CD4-positive, alpha-beta T cell treated with Interferon gamma for 1 hour (primary cell): ENCODE results near the gene TRIP13.
A peak's percentile ranks its signal among the peaks of the same experiment; 100 is the strongest.

Source experiments
- DNase-seq: peaks from one replicate; pipeline ENCODE4 v3.0.0-alpha.2; 2020

The TRIP13 gene

DNA sequence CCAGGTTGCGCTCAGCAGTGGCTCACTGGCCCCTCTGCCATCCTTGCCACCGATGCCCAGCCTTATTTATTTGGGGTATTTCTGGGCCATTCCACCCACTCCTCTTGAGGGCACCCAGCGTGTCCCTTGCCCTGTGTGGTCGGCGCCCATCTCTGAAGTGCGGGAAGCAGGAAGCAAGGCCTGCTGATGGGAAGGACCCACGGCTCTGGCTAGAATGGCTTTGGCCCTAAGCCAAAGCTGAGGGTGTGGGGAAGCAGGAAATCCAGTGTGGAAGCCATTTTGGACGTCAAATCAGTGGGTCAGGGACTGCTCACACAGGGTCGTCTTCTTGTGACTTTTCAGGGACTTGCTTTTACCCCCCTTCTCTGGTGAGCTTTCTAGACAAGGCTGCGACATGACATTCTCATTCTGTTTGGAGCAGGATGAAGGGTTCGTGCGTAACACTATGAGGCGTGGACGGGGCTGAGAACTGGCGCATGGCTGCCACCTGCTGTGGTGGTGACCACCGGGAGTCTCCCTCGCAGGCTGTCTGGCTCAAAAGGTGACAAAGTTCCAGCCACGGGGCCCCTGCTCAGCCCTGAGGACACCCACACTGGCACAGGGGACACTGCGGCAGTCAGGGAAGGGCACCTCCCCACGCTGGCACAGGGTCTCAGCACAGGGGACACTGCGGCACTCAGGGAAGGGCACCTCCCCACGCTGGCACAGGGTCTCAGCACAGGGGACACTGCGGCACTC is 65.2 kb downstream of the TRIP13 start:
- DNase-seq, result no peak

DNA sequence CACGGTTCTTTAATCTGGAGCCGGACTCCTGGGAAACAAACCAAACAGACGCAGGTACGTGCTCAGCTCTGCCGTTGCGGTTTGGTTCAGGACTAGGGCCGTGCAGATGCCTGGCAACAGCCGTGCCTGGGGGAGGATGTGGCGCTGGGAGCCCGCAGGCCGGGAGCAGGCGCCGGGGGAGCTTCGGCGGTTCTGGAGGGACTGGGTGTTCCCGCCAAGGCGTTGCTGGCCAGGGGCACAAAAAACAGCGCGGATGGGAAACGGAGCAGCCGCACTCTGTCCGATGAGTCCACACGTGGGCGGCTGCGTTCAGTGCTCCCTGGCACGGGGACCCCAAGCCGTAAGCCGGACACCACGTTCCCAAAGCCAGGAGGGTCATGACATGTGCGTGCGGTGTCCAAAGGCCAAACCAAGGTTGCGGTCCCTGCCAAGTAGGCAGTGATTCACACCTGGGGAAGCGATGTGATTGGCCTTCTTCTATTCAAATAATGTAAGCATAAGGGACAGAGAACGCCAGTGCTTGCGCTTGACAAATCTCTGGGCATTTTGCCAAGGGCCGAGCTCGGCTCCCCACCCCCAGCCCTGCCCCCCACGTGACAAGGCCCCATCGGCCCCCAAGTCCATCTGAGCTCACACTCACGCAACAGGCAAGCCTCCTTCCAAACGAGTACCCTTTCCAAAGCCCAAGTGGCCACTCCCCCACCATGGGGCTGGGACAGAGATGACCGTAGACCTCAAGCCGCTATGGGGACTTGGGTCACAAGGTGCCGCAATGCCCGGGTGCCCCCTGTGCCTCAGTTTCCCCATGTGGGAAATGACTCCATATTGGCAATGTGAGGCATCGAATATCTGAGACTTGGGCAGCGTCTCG is 66.3 kb downstream of the TRIP13 start:
- DNase-seq, result no peak

DNA sequence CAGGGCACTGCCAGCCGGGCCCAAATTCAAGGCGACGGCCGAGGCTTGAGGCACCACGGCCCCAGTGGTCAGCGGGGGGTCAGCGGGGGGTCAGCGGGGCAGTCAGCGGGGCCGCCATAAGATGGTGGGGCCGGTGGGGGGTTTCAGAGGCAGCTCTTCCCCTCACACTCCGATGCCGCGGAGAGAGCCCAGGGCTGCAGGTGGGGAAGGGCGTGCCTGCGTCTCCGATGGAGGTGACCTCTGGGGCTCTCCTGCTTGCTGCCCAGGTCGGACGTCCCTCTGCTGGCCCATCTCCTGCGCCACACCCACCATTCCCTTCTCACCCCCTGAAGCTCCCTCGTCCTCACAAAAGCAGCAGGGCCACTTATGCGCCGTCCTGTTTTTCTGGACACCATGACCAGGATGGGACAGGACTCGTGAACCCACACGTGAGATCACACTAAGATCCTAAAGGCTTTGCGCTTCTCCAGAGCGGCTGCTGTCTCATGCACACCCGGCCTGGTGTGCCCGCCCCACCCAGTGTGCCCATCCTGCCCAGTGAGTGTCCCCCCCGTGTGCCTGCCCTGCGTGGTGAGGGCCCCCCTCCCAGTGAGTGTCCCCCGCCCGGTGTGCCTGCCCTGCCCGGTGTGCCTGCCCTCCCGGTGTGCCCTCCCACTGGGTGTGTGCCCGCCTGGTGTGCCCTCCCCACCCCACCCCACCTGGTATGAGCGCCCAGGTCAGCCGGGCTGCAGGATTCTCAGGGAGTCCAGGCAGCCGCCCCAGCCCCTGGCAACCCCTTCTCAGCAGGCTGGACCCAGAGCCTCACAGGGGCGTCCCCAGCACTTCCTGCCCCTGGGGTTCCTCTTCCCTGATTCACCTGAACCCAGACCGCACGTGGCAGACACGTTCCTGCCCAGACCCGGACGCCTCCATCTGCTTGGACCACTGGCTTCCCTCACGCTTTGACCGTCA is 67.2 kb downstream of the TRIP13 start:
- no peak for DNase-seq

DNA sequence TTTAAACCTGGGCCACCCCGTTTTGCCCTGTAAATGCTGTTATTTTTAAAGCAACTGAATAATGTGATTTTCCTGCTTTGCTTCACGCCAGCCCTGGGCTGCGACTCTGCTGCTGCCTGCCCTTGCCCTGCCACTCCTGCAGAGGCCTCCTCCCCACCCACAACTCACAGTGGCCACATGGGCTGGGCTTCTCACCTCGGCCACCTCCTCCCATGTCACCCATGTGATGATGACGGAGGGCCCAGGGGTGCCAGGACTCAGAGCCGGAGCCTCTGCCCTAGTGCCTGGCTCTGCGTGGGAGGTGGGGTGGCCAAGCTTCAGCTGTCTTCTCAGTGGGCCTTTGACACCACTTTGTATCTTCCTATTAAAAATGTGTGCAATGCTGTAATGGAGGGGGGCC is 67.9 kb downstream of the TRIP13 start:
- DNase-seq, result no peak

DNA sequence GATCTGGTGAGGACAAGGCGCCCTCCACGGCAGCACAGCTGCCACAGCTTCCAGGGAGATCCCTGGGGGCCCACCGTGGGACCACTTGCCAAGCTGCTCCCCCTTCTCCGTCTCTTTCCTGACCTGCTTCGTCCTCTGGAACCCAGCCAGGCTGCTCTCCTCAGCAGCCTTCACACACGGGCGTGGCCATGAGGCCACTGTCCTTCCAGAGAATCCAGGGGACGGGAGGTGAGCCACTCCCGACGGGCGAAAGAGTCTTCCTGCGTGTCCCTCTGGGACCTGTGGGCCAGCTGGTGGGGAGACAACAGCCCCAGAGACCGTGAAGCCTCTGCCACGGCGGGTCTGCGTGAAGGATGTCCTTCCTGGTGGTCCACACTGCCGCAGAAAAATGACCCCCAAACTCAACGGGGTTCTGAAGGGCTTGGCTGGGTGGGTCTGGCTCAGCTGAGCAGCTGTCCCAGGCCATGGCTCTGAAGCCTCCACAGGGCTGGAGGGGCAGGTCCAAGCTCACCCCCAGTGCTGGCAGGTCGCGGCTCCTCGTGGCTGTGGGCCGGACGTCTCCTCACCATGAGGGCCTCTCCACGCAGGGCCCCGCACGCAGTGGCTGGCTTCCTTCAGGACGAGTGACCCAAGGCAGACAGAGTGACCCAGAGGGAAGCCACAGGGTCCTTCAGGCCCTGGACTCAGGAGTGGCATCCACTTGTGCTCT is 68.5 kb downstream of the TRIP13 start:
- no peak for DNase-seq

DNA sequence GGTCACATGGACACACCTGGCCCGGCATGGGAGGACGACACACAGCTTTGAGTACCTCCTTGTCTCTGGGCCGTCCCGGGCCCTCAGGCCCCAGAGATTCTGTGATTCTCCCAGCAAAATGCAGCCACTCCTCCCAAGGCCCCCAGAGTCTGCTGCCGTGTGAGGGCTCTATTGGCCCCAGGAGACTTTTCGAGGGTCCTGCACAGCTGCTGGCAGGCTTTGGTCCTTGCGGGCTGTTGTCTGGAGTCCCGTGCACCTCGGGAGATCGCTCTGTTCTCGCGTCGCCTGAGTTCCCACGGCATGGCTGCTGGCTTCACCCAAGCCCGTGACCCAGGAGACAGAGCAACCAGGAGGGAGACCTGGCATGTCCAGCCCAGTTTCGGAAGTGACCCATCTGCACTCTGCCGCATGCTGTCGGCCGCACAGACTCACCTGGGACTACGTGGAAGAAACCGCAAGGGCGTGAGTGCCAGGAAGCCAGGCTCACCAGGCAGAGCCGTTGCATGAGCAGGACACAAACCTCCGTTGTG is 69.1 kb downstream of the TRIP13 start:
- no peak for DNase-seq

DNA sequence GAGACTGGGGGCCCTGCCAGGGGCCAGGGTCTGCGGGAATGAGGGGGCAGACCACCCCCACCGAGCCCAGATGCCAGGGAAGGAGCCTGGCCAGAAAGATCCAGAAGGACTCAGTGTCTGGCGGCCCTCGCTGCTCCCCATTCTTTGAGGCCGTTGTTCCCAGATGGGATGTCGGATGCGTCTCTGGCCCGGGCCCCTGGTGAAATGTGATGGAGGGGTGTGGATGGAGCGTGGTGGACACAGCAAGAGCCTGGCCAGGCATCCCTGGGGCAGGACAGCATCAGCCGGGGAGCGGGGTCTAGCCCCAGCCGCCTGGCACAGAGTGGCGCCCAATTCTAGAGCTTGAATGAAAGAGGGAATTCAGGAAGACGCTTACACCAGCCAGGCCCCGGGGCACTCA is 69.7 kb downstream of the TRIP13 start:
- no peak for DNase-seq

DNA sequence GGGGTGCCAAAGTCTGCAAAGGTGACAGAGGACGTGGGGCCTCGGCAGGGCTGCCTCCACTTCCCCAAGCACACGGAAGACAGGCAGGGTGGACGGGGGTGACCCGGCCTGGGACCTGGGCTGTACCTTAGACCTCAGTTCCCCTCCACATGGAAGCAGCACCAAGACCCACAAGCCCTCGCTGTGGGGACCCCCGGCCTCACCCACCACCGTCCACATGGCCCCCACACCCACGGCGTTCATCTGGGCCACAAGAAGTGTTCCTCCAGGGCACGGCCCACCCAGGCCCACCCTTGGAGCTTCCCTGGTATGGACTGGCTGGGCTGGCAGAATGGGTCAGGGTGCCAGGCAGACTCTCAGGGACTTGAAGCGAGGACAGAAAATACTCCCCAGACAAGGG is 70.1 kb downstream of the TRIP13 start:
- DNase-seq, result no peak

DNA sequence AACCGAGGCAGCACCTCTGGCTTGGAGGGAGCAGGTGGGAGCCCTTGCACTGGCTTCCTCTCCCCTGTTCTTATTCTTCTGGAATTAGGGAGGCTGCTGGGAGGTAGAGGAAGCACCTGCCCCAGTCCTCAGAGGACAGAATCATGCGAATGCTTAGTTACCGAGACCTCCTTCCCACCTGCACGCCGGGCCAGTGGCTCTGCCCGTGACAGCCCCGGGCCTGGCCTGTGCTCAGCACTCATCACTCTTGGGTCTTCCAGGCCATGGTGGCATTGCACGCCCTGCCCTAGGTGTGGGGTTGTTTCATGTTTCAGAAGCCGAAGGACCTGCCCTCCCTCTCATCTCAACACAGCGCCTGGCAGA is 70.6 kb downstream of the TRIP13 start:
- no peak for DNase-seq

DNA sequence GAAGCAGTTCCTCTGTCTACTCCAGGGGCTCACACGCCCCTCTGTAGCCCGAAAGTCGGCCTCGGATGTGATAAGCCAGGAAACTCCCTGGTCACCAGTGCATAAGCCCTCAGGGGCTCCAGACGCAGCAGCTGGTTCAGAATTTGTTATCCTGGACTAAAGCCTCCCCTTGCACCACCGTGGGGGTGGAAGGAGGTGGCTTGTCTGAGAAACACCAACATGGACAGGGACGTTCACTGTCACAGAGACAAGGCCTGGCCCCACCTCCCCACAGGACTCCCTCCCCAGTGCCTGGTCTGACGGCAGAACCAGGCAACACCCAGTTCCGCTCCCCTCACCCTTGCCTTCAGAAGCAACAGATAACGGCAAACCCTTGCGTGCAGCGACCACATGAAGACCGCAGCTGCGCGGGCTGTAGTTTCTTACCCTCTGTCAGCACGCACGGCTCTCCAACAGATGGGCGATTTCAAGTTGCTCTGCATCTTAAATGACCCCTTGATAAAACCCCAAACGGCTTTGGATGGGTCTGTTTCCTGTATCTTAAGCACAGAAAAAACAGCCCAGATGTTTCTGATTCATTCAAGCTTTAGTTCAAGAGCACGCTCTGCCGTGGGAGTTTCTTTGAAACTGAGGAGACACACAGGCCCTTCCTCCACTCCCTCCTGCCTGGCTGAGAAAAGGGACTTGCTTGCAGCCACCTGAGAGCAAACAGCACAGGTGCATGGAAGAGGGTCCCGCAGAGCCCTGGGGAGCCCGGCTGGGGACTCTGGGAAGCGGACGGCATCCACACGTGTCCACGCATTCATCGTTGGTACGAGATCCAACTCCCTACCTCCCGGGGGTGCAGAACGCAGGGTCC is 71.2 kb downstream of the TRIP13 start:
- DNase-seq, result peak; percentile 46

DNA sequence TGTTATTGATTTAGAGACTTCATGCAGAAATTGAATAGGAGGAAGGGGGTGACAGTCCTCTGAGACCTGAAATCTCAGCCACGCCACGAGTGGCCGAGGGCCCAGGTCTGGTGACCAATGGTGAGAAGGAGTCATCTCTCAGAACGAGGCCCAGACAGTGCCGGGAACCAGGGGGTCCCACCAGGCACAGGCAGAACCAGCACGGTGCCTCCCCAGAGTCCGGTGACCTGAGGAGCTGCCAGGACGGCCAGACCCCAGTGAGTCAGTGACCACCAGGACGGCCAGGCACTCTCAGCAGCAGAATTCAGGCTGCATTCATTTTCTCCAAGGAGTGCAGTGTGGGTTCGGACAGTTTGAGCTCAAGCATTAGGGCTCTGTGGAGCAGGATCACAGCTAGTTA is 72.1 kb downstream of the TRIP13 start:
- DNase-seq, result no peak

DNA sequence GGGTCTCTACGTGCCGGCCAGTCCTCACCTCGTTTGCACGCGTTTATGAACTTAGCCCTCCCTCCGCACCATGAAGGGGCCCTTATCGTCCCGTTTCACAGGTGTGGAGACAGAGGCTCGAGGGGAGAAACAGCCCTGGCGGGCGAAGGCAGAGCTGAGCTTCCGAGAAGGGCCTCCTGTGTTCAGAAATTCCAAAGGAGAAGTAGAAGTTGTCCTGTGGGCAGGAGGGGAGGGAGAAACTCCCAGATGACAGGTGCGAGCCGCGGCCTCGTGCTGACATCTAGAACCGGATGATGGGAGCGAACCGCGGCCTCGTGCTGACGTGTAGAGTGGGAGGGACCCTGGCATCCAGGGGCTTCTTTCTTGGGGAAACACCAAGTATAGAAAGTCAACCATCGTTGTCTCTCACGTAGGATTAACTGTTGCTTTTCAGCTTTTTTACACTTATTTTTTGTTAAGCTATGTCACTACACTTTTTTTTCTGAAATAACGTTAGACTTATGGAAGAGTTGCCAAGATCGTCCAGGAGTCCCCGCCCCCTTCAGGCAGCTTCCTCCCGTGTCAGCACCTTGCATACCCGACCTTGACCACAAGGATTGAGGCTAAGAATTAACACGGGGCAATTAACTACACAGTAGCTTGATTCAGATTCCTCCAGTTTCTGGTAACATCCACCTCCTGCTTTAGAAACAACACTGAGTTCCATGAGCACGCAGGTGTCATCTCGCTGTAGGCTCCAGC is 73.1 kb downstream of the TRIP13 start:
- no peak for DNase-seq

DNA sequence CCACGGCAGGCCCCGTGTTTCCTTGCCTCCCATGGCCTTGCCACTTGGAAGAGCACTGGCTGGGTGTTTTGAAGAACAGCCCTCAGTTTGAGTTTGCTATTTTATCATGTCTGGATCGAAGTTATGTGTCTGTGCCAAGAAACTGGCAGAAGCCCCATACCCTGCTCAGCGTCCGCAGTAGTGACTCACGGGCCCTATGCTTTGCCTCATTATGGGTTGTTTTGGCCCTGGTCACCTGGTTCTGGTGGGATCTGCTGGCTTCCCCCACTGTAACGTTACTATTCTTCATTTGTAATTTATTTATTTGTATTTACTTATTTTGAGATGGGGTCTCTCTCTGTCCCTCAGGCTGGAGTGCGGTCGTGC is 73.6 kb downstream of the TRIP13 start:
- no peak for DNase-seq

DNA sequence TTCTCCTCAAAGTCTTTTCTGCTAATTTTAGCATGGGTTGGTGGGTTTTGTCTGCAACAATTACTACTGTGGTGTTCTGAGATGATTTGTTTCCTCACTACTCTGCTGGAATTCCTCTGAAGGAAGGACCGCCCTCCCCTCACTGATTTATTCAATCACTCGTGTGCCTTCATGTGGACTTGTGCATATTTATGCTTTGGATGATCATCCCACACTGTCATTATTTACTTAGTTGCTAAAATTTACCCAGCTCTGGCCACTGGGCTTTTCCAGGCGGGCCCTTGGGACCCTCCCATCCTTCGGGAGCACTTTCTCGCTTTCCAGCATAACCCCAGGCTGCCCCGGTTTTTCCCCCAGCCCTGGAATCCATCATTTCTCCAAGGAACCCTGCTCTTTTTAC is 74.3 kb downstream of the TRIP13 start:
- no peak for DNase-seq
